SK-N-SH (cell line): ENCODE measurements around the gene GABRG1. TPM values are rescaled to one million over a fixed set of nuclear protein-coding genes. Genes with fewer than 3 reads are reported as not detected.

Experiments used
- CTCF ChIA-PET: fragments of 300-600, 350-600 bp; formaldehyde crosslinking; extraction: SDS; loops from one replicate; lab custom pipeline; 2021; lab: Yijun Ruan, JAX
- POLR2A ChIA-PET: fragments of 350-600 bp; sonication (Branson Sonifier 250); formaldehyde crosslinking; extraction: SDS; loops from one replicate; lab custom pipeline; 2020; ENCODE audit warnings: antibody characterized with exemption, inconsistent platforms; lab: Yijun Ruan, JAX
- DNase-seq: peaks from one replicate; pipeline ENCODE4 v3.0.0; 2012
- H2AFZ ChIP-seq: fragments of 200-600 bp; sonication (generic); 2 replicates; pipeline ENCODE4 v1.8.1; 2016; ENCODE audit warnings: antibody characterized with exemption, mild to moderate bottlenecking, low read depth
- H3F3A ChIP-seq: fragments of 200-600 bp; sonication (generic); replicated peaks from 2 replicates; pipeline ENCODE3; 2016; ENCODE audit warnings: antibody characterized with exemption, mild to moderate bottlenecking; ENCODE audit not compliant: insufficient read depth
- H3K27ac ChIP-seq, 2 experiments: fragments of 200-500 bp in 1 of 2; fragments of 200-600 bp in 1 of 2; sonication (Bioruptor generic) in 1 of 2; sonication (generic), shearing (Covaris generic) in 1 of 2; 2 replicates each; pipeline versions ENCODE4 v1.5.1 to v1.6.1; 2014 to 2016; ENCODE audit warnings: low read depth in 2 of 2, inconsistent platforms in 1 of 2, low read length in 1 of 2, mild to moderate bottlenecking in 1 of 2, mixed read lengths in 1 of 2
- H3K27me3 ChIP-seq: fragments of 200-600 bp; sonication (generic), shearing (Covaris generic); 2 replicates; pipeline ENCODE4 v1.6.1; 2016; ENCODE audit warnings: mixed run types; ENCODE audit not compliant: insufficient read depth
- H3K36me3 ChIP-seq, 2 experiments: fragments of 200-500 bp in 1 of 2; fragments of 200-600 bp in 1 of 2; sonication (Bioruptor generic) in 1 of 2; sonication (generic) in 1 of 2; replicated peaks in 1 of 2; 2 replicates each; pipeline versions ENCODE3 to v1.5.1; 2014 to 2016; ENCODE audit warnings: low read length in 1 of 2, mild to moderate bottlenecking in 1 of 2; ENCODE audit not compliant: insufficient read depth in 2 of 2, control insufficient read depth in 1 of 2
- H3K4me1 ChIP-seq, 2 experiments: fragments of 200-500 bp in 1 of 2; fragments of 200-600 bp in 1 of 2; sonication (Bioruptor generic) in 1 of 2; sonication (generic), shearing (Covaris generic) in 1 of 2; 2 replicates each; pipeline versions ENCODE4 v1.5.1 to v1.6.1; 2014 to 2016; ENCODE audit warnings: low read depth in 1 of 2, low read length in 1 of 2, mixed run types in 1 of 2; ENCODE audit not compliant: insufficient read depth in 2 of 2, control insufficient read depth in 1 of 2
- H3K4me2 ChIP-seq: fragments of 200-600 bp; sonication (generic), shearing (Covaris generic); 2 replicates; pipeline ENCODE4 v1.6.1; 2017; ENCODE audit warnings: mixed run types
- H3K4me3 ChIP-seq, 2 experiments: fragments of 200-500 bp in 1 of 2; fragments of 200-600 bp in 1 of 2; sonication (Bioruptor generic) in 1 of 2; sonication (generic), shearing (Covaris generic) in 1 of 2; 2 replicates each; pipeline versions ENCODE4 v1.5.1 to v1.8.1; 2014 to 2016; ENCODE audit warnings: low read depth in 2 of 2, inconsistent platforms in 1 of 2, low read length in 1 of 2, mild to moderate bottlenecking in 1 of 2, mixed read lengths in 1 of 2, moderate library complexity in 1 of 2
- H3K79me2 ChIP-seq: fragments of 200-600 bp; sonication (generic); 2 replicates; pipeline ENCODE4 v1.8.1; 2017; ENCODE audit warnings: mild to moderate bottlenecking; ENCODE audit not compliant: insufficient read depth
- H3K9ac ChIP-seq: fragments of 200-600 bp; sonication (generic); 2 replicates; pipeline ENCODE4 v1.6.1; 2017; ENCODE audit warnings: mixed run types
- H3K9me2 ChIP-seq: fragments of 200-600 bp; sonication (generic); 2 replicates; pipeline ENCODE4 v1.6.1; 2017; ENCODE audit warnings: mixed run types
- H3K9me3 ChIP-seq: fragments of 200-600 bp; sonication (generic); 2 replicates; pipeline ENCODE4 v1.6.1; 2017; ENCODE audit warnings: mixed run types, mild to moderate bottlenecking, moderate library complexity
- H4K20me1 ChIP-seq: fragments of 200-600 bp; sonication (generic); 2 replicates; pipeline ENCODE4 v1.6.1; 2017; ENCODE audit warnings: mild to moderate bottlenecking, mixed run types; ENCODE audit not compliant: insufficient read depth
- CHD2 ChIP-seq: fragments of 150-350 bp; IDR thresholded peaks from 2 replicates; pipeline ENCODE4 v1.6.1; 2018; ENCODE audit warnings: low read length; ENCODE audit not compliant: partially characterized antibody
- EZH2phosphoT487 ChIP-seq: fragments of 200-600 bp; sonication (generic); IDR thresholded peaks from 2 replicates; pipeline ENCODE4 v1.6.1; 2017; ENCODE audit warnings: low read depth, mixed run types, mild to moderate bottlenecking, antibody characterized with exemption, moderate library complexity, borderline replicate concordance
- GABPA ChIP-seq: IDR thresholded peaks from 2 replicates; pipeline ENCODE4 v1.4.0; 2012; ENCODE audit warnings: low read depth, mild to moderate bottlenecking
- JUND ChIP-seq: IDR thresholded peaks from 2 replicates; pipeline ENCODE4 v1.4.0; 2012
- MEF2A ChIP-seq: IDR thresholded peaks from 2 replicates; pipeline ENCODE4 v1.4.0; 2012; ENCODE audit warnings: low read depth, borderline replicate concordance
- NRF1 ChIP-seq: IDR thresholded peaks from 2 replicates; pipeline ENCODE4 v1.6.1; 2012; ENCODE audit warnings: low read depth, mild to moderate bottlenecking, low read length
- RXRA ChIP-seq: IDR thresholded peaks from 2 replicates; pipeline ENCODE4 v1.4.0; 2012; ENCODE audit warnings: low read depth, mild to moderate bottlenecking, borderline replicate concordance
- SIN3A ChIP-seq: IDR thresholded peaks from 2 replicates; pipeline ENCODE4 v1.6.1; 2012; ENCODE audit warnings: low read depth, mild to moderate bottlenecking, low read length, moderate library complexity, borderline replicate concordance
- SMC3 ChIP-seq: IDR thresholded peaks from 2 replicates; pipeline ENCODE4 v1.6.1; 2012; ENCODE audit warnings: low read depth, low read length, improper control_type of control experiment
- TCF12 ChIP-seq: IDR thresholded peaks from 2 replicates; pipeline ENCODE4 v1.4.0; 2012
- TEAD4 ChIP-seq: IDR thresholded peaks from 2 replicates; pipeline ENCODE4 v1.4.0; 2012; ENCODE audit warnings: mild to moderate bottlenecking, borderline replicate concordance; ENCODE audit not compliant: insufficient read depth
- YY1 ChIP-seq: IDR thresholded peaks from 2 replicates; pipeline ENCODE4 v1.4.0; 2012; ENCODE audit warnings: low read depth, mild to moderate bottlenecking
- whole genome bisulfite sequencing: methylation state at CpG from one replicate; pipeline ENCODE4 v1.1.6; 2017; ENCODE audit warnings: low lambda C conversion rate; 5-methylcytosine and 5-hydroxymethylcytosine counted together
- polyA plus RNA-seq, 3 experiments: library from polyadenylated mRNA; depleted of rRNA; stranded (reverse); fragments of >200 nt; gene quantifications; 2 replicates each; pipeline ENCODE4 v1.2.3, GENCODE V29; 2012
- TF ChIP-seq, protein P1 (sequence below): fragments of 150-350 bp; IDR thresholded peaks from 2 replicates; pipeline ENCODE4 v1.6.1; 2016; ENCODE audit warnings: mild to moderate bottlenecking, low read depth, low read length
- TF ChIP-seq, protein P2 (sequence below): fragments of 200-600 bp; sonication (generic); IDR thresholded peaks from 2 replicates; pipeline ENCODE4 v1.6.1; 2017; ENCODE audit warnings: antibody characterized with exemption, mild to moderate bottlenecking, moderate library complexity
- TF ChIP-seq, protein P3 (sequence below): fragments of 150-350 bp; IDR thresholded peaks from 2 replicates; pipeline ENCODE4 v1.6.1; 2017; ENCODE audit warnings: antibody characterized with exemption, low read length, low read depth, borderline replicate concordance
- TF ChIP-seq, protein P4 (sequence below): IDR thresholded peaks from 2 replicates; pipeline ENCODE4 v1.4.0; 2012; ENCODE audit warnings: low read depth, borderline replicate concordance
- TF ChIP-seq, protein P5 (sequence below): IDR thresholded peaks from 2 replicates; pipeline ENCODE4 v1.4.0; 2012; ENCODE audit warnings: low read depth

Gene GABRG1
- polyA plus RNA-seq (2012; rRNA removed) = not detected in 2 replicates
- polyA plus RNA-seq (2012; cell fraction: cytosol; rRNA removed) = not detected in 2 replicates
- polyA plus RNA-seq (2012; cell fraction: nucleus; rRNA removed) = not detected in 2 replicates

DNA sequence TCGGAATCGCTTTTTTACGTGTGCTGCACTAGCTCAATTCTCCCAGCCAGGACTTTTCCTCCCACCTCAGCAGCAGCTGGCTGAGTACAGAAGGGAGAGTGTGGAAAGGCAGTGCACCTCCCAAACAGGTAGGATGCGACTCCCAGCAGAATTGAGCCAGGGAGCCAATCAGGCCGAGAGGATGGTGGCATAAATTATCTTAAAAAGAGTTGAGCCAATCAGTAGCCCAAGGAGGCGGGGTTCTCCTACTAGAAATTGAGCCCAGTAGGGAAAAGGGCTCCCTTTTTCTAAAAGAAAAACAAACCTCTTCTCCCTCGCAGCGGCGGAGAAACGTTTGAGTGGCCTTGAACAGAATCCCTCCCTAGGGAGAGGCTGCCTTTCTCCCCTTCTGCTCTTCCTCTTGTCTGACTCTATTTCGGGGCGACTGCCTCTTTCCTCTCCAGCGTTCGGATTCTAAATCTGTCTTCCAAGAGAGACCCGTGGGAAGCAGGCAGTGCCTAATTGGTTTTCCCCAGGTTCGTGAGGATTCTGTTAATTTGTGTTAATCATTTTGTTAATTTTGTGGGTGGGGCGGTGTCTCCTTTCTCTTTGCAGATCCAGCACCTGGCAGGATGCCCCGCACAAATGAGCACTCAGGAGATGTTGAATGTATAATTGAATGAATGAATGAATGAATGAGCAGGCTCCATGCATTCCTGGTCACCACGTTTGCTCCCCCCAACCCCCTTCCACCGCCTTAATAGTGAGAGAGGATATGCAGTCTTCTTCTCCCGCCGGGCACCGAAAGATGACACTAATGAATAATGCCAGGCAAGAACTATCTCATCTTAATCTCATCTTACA is at the start of gene GABRG1:
Gene GABRG1 (minus strand): TSS at position 142 of the 843 bp plus-strand sequence. CDS start 141 bp downstream, at position 1.
- 1% methylated on average over 22 of the region's 23 CpGs for WGBS
- H3K27ac ChIP-seq = no peak within 1 kb of the TSS

DNA sequence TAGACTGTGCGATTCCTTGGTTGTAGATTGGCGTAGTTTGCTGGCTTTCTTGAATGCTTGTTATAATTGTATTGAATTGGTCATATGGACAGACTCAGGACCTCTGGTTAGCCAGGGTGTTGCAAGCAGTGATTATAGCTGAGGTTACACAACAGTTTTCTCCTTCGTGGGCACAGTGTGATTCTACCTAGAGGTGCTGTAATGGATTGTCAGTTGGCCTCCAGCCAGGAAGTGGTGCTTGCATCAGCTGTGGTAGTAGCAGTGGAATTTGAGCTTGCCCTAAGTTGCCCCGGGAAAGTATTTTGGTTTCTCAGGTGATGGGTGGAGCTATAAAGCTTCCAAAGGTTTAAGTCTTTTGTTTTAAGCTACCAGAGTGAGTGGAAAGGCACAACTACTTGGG is 23.1 kb upstream of the GABRG1 start:
- no peak overlapping the region for H3K27ac ChIP-seq
- POLR2A ChIA-PET = no interaction called here
- TF ChIP-seq TEAD4 (no peak), JUND (no peak), NRF1 (no peak), SIN3A (no peak), EZH2phosphoT487 (no peak), TCF12 (no peak), CHD2 (no peak), GABPA (no peak), MEF2A (no peak), RXRA (no peak), SMC3 (no peak)
- TF ChIP-seq, protein P1, sequence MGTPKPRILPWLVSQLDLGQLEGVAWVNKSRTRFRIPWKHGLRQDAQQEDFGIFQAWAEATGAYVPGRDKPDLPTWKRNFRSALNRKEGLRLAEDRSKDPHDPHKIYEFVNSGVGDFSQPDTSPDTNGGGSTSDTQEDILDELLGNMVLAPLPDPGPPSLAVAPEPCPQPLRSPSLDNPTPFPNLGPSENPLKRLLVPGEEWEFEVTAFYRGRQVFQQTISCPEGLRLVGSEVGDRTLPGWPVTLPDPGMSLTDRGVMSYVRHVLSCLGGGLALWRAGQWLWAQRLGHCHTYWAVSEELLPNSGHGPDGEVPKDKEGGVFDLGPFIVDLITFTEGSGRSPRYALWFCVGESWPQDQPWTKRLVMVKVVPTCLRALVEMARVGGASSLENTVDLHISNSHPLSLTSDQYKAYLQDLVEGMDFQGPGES = no peak
- TF ChIP-seq, protein P2, sequence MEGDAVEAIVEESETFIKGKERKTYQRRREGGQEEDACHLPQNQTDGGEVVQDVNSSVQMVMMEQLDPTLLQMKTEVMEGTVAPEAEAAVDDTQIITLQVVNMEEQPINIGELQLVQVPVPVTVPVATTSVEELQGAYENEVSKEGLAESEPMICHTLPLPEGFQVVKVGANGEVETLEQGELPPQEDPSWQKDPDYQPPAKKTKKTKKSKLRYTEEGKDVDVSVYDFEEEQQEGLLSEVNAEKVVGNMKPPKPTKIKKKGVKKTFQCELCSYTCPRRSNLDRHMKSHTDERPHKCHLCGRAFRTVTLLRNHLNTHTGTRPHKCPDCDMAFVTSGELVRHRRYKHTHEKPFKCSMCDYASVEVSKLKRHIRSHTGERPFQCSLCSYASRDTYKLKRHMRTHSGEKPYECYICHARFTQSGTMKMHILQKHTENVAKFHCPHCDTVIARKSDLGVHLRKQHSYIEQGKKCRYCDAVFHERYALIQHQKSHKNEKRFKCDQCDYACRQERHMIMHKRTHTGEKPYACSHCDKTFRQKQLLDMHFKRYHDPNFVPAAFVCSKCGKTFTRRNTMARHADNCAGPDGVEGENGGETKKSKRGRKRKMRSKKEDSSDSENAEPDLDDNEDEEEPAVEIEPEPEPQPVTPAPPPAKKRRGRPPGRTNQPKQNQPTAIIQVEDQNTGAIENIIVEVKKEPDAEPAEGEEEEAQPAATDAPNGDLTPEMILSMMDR = no peak
- TF ChIP-seq, protein P3, sequence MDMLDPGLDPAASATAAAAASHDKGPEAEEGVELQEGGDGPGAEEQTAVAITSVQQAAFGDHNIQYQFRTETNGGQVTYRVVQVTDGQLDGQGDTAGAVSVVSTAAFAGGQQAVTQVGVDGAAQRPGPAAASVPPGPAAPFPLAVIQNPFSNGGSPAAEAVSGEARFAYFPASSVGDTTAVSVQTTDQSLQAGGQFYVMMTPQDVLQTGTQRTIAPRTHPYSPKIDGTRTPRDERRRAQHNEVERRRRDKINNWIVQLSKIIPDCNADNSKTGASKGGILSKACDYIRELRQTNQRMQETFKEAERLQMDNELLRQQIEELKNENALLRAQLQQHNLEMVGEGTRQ = no peak
- TF ChIP-seq, protein P4, sequence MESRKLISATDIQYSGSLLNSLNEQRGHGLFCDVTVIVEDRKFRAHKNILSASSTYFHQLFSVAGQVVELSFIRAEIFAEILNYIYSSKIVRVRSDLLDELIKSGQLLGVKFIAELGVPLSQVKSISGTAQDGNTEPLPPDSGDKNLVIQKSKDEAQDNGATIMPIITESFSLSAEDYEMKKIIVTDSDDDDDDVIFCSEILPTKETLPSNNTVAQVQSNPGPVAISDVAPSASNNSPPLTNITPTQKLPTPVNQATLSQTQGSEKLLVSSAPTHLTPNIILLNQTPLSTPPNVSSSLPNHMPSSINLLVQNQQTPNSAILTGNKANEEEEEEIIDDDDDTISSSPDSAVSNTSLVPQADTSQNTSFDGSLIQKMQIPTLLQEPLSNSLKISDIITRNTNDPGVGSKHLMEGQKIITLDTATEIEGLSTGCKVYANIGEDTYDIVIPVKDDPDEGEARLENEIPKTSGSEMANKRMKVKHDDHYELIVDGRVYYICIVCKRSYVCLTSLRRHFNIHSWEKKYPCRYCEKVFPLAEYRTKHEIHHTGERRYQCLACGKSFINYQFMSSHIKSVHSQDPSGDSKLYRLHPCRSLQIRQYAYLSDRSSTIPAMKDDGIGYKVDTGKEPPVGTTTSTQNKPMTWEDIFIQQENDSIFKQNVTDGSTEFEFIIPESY = no peak
- TF ChIP-seq, protein P5, sequence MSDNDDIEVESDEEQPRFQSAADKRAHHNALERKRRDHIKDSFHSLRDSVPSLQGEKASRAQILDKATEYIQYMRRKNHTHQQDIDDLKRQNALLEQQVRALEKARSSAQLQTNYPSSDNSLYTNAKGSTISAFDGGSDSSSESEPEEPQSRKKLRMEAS = no peak
- TF ChIP-seq, all 33 proteins: peak for 0
- Histone ChIP-seq H3K9ac (no peak overlapping the region), H3K4me1 (no peaks in the 10 kb centered on the region), H3K36me3 (no peaks in the 10 kb centered on the region), H3K4me2 (no peak overlapping the region), H3K27me3 (no peaks in the 10 kb centered on the region), H2AFZ (no peak overlapping the region), H3K79me2 (no peaks in the 10 kb centered on the region), H3K4me3 (no peak overlapping the region), H3F3A (no peaks in the 10 kb centered on the region), H4K20me1 (no peaks in the 10 kb centered on the region), H3K9me2 (no peaks in the 10 kb centered on the region), H3K9me3 (no peaks in the 10 kb centered on the region)
- no peak for DNase-seq
- CTCF ChIA-PET = no interaction called here
- WGBS = 14% methylated on average over 4 of the region's 4 CpGs

More for the DNA sequence above, at the start of gene GABRG1:
- no peaks in the 10 kb centered on the region for H3K9me3 ChIP-seq
- ChIA-PET POLR2A (no interaction called here), CTCF (no interaction called here)
- H3K4me2 ChIP-seq = no peak within 1 kb of the TSS
- H2AFZ ChIP-seq = no peak within 1 kb of the TSS
- no peaks in the 10 kb centered on the region for H4K20me1 ChIP-seq
- no peaks in the 10 kb centered on the region for H3K9me2 ChIP-seq
- no peaks in the 10 kb centered on the region for H3F3A ChIP-seq
- no peaks in the 10 kb centered on the region; a peak in 1 of 4 replicates for H3K4me1 ChIP-seq
- H3K9ac ChIP-seq = no peak within 1 kb of the TSS
- no peaks in the 10 kb centered on the region for H3K36me3 ChIP-seq
- H3K27me3 ChIP-seq = no peaks in the 10 kb centered on the region; the same call in 1 of the 2 replicates
- TF ChIP-seq YY1 = no peak
- TF ChIP-seq, all 33 proteins: peak for 0
- DNase-seq = no peak
- Histone ChIP-seq H3K79me2 (no peaks in the 10 kb centered on the region), H3K4me3 (no peak within 1 kb of the TSS)
